K562 (cell line): ENCODE data around the gene GOLGB1. TPM values are rescaled to one million over a fixed set of nuclear protein-coding genes. Genes with fewer than 3 reads are reported as not detected.

ENCODE experiments used
- ATAC-seq: fragments of 200-7000 bp; cut with Tn5 transposase; 3 replicates; pipeline ENCODE4 v1.9.1; 2020; ENCODE audit warnings: moderate library complexity
- BruUV-seq: library from RNA; stranded (reverse); fragments of 400-500 nt; replicated peaks from 2 replicates; lab custom pipeline; 2021; lab: Mats Ljungman, UMichigan
- CTCF ChIA-PET: fragments of 300-600 bp; formaldehyde crosslinking; extraction: SDS; loops from one replicate; lab custom pipeline; 2021; ENCODE audit warnings: low intra/inter-chr PET ratio; lab: Yijun Ruan, JAX
- POLR2A ChIA-PET: fragments of 300-600, 350-650 bp; sonication (Branson Sonifier 250); formaldehyde crosslinking; extraction: SDS; loops from one replicate; lab custom pipeline; 2021; ENCODE audit warnings: antibody characterized with exemption, inconsistent platforms; lab: Yijun Ruan, JAX
- DNase-seq, 4 experiments: peaks; one replicate each; pipeline versions ENCODE4 v3.0.0 to v3.0.0-alpha.2; 2011 to 2018; ENCODE audit warnings: low spot score in 3 of 4, mixed read lengths in 3 of 4; ENCODE audit errors: extremely low read depth in 1 of 4
- FAIRE-seq: peaks from 2 replicates; lab custom pipeline; 2011; peaks lifted over from hg19 to GRCh38; lab: Jason Lieb, UNC
- H2AFZ ChIP-seq: 2 replicates; pipeline ENCODE4 v1.6.0; 2011; ENCODE audit warnings: low read depth, low read length, control low read depth, inconsistent platforms
- H3K27ac ChIP-seq: fragments of 200-600 bp; 3 replicates; pipeline ENCODE4 v1.8.0; 2011; ENCODE audit warnings: low read depth, mild to moderate bottlenecking, control low read depth, inconsistent platforms, low read length, moderate library complexity, mixed read lengths; ENCODE audit errors: extremely low read depth
- H3K27me3 ChIP-seq, 2 experiments: fragments of 300-600 bp in 1 of 2; 2 replicates in 1 of 2; 3 replicates in 1 of 2; pipeline versions ENCODE4 v1.6.0 to v1.8.0; 2011; ENCODE audit warnings: inconsistent platforms in 2 of 2, low read length in 2 of 2, mild to moderate bottlenecking in 1 of 2, mixed read lengths in 1 of 2, moderate library complexity in 1 of 2; ENCODE audit not compliant: control insufficient read depth in 2 of 2, insufficient read depth in 2 of 2
- H3K36me3 ChIP-seq: fragments of 300-600 bp; 3 replicates; pipeline ENCODE4 v1.8.0; 2011; ENCODE audit warnings: mild to moderate bottlenecking, low read length, inconsistent platforms; ENCODE audit not compliant: control insufficient read depth, insufficient read depth
- H3K4me1 ChIP-seq, 2 experiments: fragments of 200-600 bp in 1 of 2; replicated peaks in 1 of 2; 2 replicates in 1 of 2; 3 replicates in 1 of 2; pipeline versions ENCODE4 v1.5.1 to v1.8.0; 2011; ENCODE audit warnings: inconsistent platforms in 2 of 2, low read length in 2 of 2, mild to moderate bottlenecking in 1 of 2, mixed read lengths in 1 of 2, moderate library complexity in 1 of 2; ENCODE audit not compliant: control insufficient read depth in 2 of 2, insufficient read depth in 2 of 2
- H3K4me2 ChIP-seq: 2 replicates; pipeline ENCODE4 v1.6.1; 2011; ENCODE audit warnings: low read length, control low read depth, inconsistent platforms, mixed read lengths; ENCODE audit not compliant: insufficient read depth
- H3K4me3 ChIP-seq: fragments of 200-600 bp; sonication (generic), shearing (Covaris generic); 2 replicates; pipeline ENCODE4 v1.5.1; 2016; ENCODE audit warnings: control low read depth, inconsistent platforms
- H3K79me2 ChIP-seq: fragments of 200-600 bp; 3 replicates; pipeline ENCODE4 v1.8.0; 2011; ENCODE audit warnings: low read length, inconsistent platforms; ENCODE audit not compliant: control insufficient read depth, insufficient read depth
- H3K9ac ChIP-seq, 2 experiments: 2 replicates each; pipeline versions ENCODE4 v1.6.0 to v1.6.1; 2011; ENCODE audit warnings: low read depth in 2 of 2, low read length in 2 of 2, control low read depth in 1 of 2, inconsistent platforms in 1 of 2, mild to moderate bottlenecking in 1 of 2, mixed read lengths in 1 of 2; ENCODE audit not compliant: insufficient read depth in 1 of 2
- H3K9me1 ChIP-seq: one replicate; pipeline ENCODE4 v1.6.0; 2011; ENCODE audit warnings: inconsistent platforms, mild to moderate bottlenecking, low read length, moderate library complexity; ENCODE audit not compliant: control insufficient read depth, insufficient read depth
- H3K9me3 ChIP-seq: replicated peaks from 2 replicates; pipeline ENCODE4 v1.5.1; 2011; ENCODE audit warnings: low read depth, low read length, inconsistent platforms; ENCODE audit not compliant: control insufficient read depth, insufficient read depth
- H4K20me1 ChIP-seq: replicated peaks from 2 replicates; pipeline ENCODE4 v1.6.1; 2011; ENCODE audit warnings: low read length, inconsistent platforms, mixed read lengths; ENCODE audit not compliant: control insufficient read depth, insufficient read depth
- ERF ChIP-seq: fragments of 450-650 bp; formaldehyde crosslinking; IDR thresholded peaks from 2 replicates; pipeline ENCODE4 v1.4.0; 2020; ENCODE audit warnings: mild to moderate bottlenecking, mixed read lengths
- KDM1A ChIP-seq, 2 experiments: fragments of 450-650 bp; IDR thresholded peaks; 2 replicates each; pipeline ENCODE4 v1.6.1; 2016; ENCODE audit warnings: mild to moderate bottlenecking in 2 of 2
- NCOR1 ChIP-seq: fragments of 450-650 bp; IDR thresholded peaks from 2 replicates; pipeline ENCODE4 v1.6.1; 2016; ENCODE audit warnings: mild to moderate bottlenecking, moderate library complexity
- PHF20 ChIP-seq: fragments of 450-650 bp; IDR thresholded peaks from 2 replicates; pipeline ENCODE4 v1.6.1; 2018; ENCODE audit not compliant: partially characterized antibody
- POLR2AphosphoS2 ChIP-seq: IDR thresholded peaks from 2 replicates; pipeline ENCODE4 v1.6.1; 2012; ENCODE audit warnings: low read length, improper control_type of control experiment
- RFX7 ChIP-seq: fragments of 250-450 bp; sonication (Bioruptor Pico); IDR thresholded peaks from 2 replicates; pipeline ENCODE4 v1.5.1; 2021; ENCODE audit warnings: mild to moderate bottlenecking
- SIRT6 ChIP-seq: IDR thresholded peaks from one replicate; pipeline ENCODE4 v1.6.1; 2012; ENCODE audit warnings: low read depth, mild to moderate bottlenecking, control low read depth, inconsistent platforms, low read length, moderate library complexity
- ZBTB49 ChIP-seq: sonication (generic); formaldehyde crosslinking; IDR thresholded peaks from 2 replicates; pipeline ENCODE4 v1.8.0; 2022; ENCODE audit warnings: missing genetic modification reagents, mild to moderate bottlenecking, borderline replicate concordance
- WGBS: fragments of 100-300 bp; shearing (Covaris generic); methylation state at CpG from one replicate; pipeline ENCODE4 v1.1.6; 2016; ENCODE audit warnings: low coverage, mixed read lengths; ENCODE audit not compliant: insufficient coverage; ENCODE audit errors: missing lambda C conversion rate; 5-methylcytosine and 5-hydroxymethylcytosine counted together
- in situ Hi-C: fragments of 300-500 bp; cut with MboI; formaldehyde crosslinking; loops from 4 replicates; pipeline ENCODE4 v1.15.0; 2018; ENCODE audit warnings: inconsistent platforms, mixed read lengths
- intact Hi-C: fragments of 100-400 bp; cut with micrococcal nuclease; formaldehyde crosslinking; loops from 2 replicates; pipeline ENCODE4 v1.14.2; 2022
- polyA plus RNA-seq, 8 experiments: library from polyadenylated mRNA; depleted of rRNA in 4 of 8; stranded (reverse) in 5 of 8; unstranded in 3 of 8; fragments of >200 nt; fragmentation: Nextera tagmentation in 2 of 8; fragmentation: Illumina TruSeq in 1 of 8; extraction: Ambion mirVana in 2 of 8; extraction: Trizol in 1 of 8; gene quantifications; 2 replicates each; pipeline versions ENCODE4 v1.2.1 to v1.2.3, GENCODE V29; 2011 to 2014; ENCODE audit warnings: inconsistent platforms in 1 of 8, missing spikeins in 1 of 8
- total RNA-seq, 7 experiments: library from RNA; depleted of rRNA in 6 of 7; stranded (reverse); fragments of >200 nt in 6 of 7; fragmentation: Illumina TruSeq in 2 of 7; extraction: Trizol in 2 of 7; gene quantifications; 2 replicates each; pipeline versions ENCODE4 v1.2.1 to v1.2.3, GENCODE V29; 2011 to 2021; ENCODE audit warnings: low replicate concordance in 1 of 7
- TF ChIP-seq, protein P1 (sequence below): fragments of 450-650 bp; IDR thresholded peaks from 2 replicates; pipeline ENCODE4 v1.7.0; 2016; ENCODE audit warnings: borderline replicate concordance
- TF ChIP-seq, protein P2 (sequence below): sonication (generic); formaldehyde crosslinking; IDR thresholded peaks from 2 replicates; pipeline ENCODE4 v1.5.0; 2020; ENCODE audit warnings: missing genetic modification reagents
- TF ChIP-seq, protein P3 (sequence below): fragments of 250-450 bp; sonication (Bioruptor Pico); IDR thresholded peaks from 2 replicates; pipeline ENCODE4 v1.8.0; 2021; ENCODE audit warnings: mild to moderate bottlenecking, moderate library complexity

GOLGB1 gene
- total and polyA plus RNA-seq, 9 of the 15 experiments (the other 6 are each of a cell fraction or from before 2014, with no cell fraction given), result 4.0 to 16.3 (median 9.7) TPM

- 93% methylated on average over 1 of the region's 1 CpG for WGBS
- H3K36me3 ChIP-seq, result peaks cover 15% of the 10 kb centered on the region
- in situ Hi-C loops, result no loop called here
Observed at GRCh38 chr3:121681792-121682191, 67.7 kb downstream of the GOLGB1 start.

DNA sequence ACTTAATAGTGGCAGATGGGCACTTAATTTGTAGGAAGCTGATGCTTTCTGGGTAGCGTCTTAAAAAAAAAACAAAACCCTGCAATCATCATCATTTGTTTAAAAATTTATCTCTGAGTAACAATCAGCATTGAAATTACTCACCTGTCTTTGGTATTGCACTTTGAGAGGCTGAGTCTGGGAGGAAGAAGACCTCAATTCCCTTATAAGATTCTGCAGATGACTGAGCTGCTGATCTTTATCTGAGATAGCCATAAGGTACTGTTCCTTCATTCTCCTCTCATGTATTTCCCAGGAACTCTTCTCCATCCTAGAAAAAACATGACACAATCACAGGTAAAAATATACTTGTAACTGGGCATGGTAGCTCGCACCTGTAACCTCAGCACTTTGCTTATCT is 72.4 kb downstream of the GOLGB1 start:
- Histone ChIP-seq H3K4me2 (no peak overlapping the region), H3K9me1 (no peaks in the 10 kb centered on the region), H3K27ac (no peak overlapping the region), H3K79me2 (no peaks in the 10 kb centered on the region), H3K4me3 (no peak overlapping the region), H3K9ac (no peak overlapping the region), H4K20me1 (no peaks in the 10 kb centered on the region), H3K4me1 (no peaks in the 10 kb centered on the region), H2AFZ (no peak overlapping the region), H3K36me3 (peaks cover 36% of the 10 kb centered on the region), H3K27me3 (no peaks in the 10 kb centered on the region), H3K9me3 (no peaks in the 10 kb centered on the region)
- no peak for ATAC-seq
- no peak for FAIRE-seq
- no peak for DNase-seq
- in situ Hi-C loops, result no loop called here
- ChIA-PET POLR2A (interaction anchor here (0.7 kb wide), 1 partner anchor 72 kb away, joined by 3 read pairs; the partner anchor contains the start of gene GOLGB1), CTCF (no interaction called here)
- 60% methylated on average over 1 of the region's 2 CpGs for WGBS
- intact Hi-C loops, result no loop called here
- no TSS peak for BruUV-seq
- TF ChIP-seq PHF20, result no peak
- TF ChIP-seq, protein P1, sequence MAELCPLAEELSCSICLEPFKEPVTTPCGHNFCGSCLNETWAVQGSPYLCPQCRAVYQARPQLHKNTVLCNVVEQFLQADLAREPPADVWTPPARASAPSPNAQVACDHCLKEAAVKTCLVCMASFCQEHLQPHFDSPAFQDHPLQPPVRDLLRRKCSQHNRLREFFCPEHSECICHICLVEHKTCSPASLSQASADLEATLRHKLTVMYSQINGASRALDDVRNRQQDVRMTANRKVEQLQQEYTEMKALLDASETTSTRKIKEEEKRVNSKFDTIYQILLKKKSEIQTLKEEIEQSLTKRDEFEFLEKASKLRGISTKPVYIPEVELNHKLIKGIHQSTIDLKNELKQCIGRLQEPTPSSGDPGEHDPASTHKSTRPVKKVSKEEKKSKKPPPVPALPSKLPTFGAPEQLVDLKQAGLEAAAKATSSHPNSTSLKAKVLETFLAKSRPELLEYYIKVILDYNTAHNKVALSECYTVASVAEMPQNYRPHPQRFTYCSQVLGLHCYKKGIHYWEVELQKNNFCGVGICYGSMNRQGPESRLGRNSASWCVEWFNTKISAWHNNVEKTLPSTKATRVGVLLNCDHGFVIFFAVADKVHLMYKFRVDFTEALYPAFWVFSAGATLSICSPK, result no peak
- TF ChIP-seq ERF (CRISPR knock-in tag), result no peak
- no peak for TF ChIP-seq POLR2AphosphoS2
- TF ChIP-seq, protein P2, sequence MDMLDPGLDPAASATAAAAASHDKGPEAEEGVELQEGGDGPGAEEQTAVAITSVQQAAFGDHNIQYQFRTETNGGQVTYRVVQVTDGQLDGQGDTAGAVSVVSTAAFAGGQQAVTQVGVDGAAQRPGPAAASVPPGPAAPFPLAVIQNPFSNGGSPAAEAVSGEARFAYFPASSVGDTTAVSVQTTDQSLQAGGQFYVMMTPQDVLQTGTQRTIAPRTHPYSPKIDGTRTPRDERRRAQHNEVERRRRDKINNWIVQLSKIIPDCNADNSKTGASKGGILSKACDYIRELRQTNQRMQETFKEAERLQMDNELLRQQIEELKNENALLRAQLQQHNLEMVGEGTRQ (CRISPR knock-in tag), result no peak
- TF ChIP-seq, protein P3, sequence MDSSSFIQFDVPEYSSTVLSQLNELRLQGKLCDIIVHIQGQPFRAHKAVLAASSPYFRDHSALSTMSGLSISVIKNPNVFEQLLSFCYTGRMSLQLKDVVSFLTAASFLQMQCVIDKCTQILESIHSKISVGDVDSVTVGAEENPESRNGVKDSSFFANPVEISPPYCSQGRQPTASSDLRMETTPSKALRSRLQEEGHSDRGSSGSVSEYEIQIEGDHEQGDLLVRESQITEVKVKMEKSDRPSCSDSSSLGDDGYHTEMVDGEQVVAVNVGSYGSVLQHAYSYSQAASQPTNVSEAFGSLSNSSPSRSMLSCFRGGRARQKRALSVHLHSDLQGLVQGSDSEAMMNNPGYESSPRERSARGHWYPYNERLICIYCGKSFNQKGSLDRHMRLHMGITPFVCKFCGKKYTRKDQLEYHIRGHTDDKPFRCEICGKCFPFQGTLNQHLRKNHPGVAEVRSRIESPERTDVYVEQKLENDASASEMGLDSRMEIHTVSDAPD, result no peak
- TF ChIP-seq SIRT6, result no peak
- TF ChIP-seq ZBTB49 (CRISPR knock-in tag), result no peak

More at GRCh38 chr3:121681792-121682191, 67.7 kb downstream of the GOLGB1 start:
- Histone ChIP-seq H3K4me1 (no peaks in the 10 kb centered on the region), H4K20me1 (no peaks in the 10 kb centered on the region), H3K9me1 (no peaks in the 10 kb centered on the region), H3K9ac (no peak overlapping the region), H3K4me3 (no peak overlapping the region), H3K27me3 (no peaks in the 10 kb centered on the region), H2AFZ (no peak overlapping the region), H3K79me2 (no peaks in the 10 kb centered on the region), H3K27ac (no peak overlapping the region), H3K4me2 (no peak overlapping the region), H3K9me3 (no peaks in the 10 kb centered on the region)
- ChIA-PET CTCF (no interaction called here), POLR2A (interaction anchor here (1.2 kb wide), 1 partner anchor 12 kb away, joined by 4 read pairs; no protein-coding TSS in a partner anchor)
- no peak for FAIRE-seq
- BruUV-seq, result no TSS peak
- ATAC-seq, result no peak
- intact Hi-C loops, result no loop called here
- no peak for DNase-seq
- TF ChIP-seq NCOR1 (no peak), RFX7 (CRISPR knock-in tag) (no peak), KDM1A (IDR thresholded peaks at IDR 0.05) (no peak)
